ENCODE measurements around the gene WDR1.
A peak's percentile ranks its signal among the peaks of the same experiment; 100 is the strongest.

Gene WDR1

DNA sequence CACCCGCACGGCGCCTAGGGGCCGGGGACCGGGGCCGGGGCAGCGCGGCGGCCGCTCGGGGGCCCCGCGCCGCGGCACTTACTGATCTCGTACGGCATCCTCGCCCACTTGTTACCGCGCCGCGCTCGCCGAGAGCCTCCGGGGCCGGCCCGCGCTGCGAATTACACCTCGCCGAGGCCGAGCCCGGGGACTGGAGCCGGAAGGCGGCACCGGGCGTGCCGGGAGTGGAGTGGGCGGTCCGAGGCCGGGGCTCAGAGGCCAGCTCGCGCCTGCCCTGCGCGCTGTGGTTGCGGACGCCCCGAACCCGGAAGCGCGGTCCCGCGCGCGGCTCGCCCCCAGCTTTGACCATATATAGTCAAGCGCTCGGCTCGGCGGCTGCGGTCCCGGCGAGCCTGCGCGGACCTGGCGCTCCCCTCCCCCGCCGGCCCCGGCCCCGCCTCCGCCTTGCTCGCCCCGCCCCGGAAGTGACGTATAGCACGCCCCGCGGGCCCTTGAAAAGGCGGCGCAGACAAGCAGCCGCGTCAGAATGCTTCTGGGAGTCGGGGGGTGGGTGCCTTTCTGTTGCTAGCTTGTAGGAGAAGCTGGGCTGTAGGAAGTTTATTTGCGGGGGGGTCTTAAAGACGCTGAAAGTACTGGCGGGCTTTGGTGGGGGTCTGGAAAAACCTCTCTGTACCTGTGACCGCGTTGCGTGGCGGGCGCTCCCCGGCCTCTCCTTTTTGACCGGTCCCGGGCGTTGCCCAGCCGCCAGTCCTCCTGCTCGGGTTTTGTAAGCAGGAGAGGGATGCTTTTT, at the start of gene WDR1:
Gene WDR1, minus strand, starts transcription at position 231 of the 790 bp plus-strand sequence. Its CDS starts 133 bp downstream, at position 98.
- Histone ChIP-seq H3K27me3 (ENCODE audit: control insufficient read depth, insufficient read depth, low read length) (no peaks in the 10 kb centered on the region), H3K4me3 (ENCODE audit: low read length) (peak within 1 kb of the TSS; percentile 73), H3K9ac (ENCODE audit: low read length) (peak within 1 kb of the TSS; percentile 98), H3K36me3 (ENCODE audit: control insufficient read depth, insufficient read depth, low read length) (peaks cover 29% of the 10 kb centered on the region), H3K9me3 (ENCODE audit: control insufficient read depth, low read length) (no peaks in the 10 kb centered on the region), H3K4me1 (ENCODE audit: control insufficient read depth, insufficient read depth, low read length) (peaks cover 32% of the 10 kb centered on the region)

DNA sequence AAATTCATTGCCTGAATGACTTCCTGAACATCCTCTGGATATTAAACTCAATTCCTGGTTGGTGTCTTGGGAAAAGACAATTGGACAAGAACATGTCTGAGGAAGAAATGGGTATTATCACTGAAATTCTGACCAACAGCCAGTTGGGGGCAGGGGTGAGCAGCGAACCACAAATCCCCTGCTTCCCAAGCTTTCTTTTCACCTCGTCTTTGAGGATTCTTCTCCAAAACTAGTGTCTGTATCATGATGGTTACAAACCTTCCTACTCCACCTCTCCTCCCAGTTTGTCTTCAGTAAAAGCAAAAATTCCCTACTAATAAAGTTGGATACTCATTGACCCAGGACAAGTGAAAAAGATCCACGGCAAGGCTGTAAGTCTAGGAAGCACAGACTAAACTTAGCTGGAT, 48.3 kb upstream of the WDR1 start:
- Histone ChIP-seq H3K9me3 (ENCODE audit: control insufficient read depth, low read length) (no peaks in the 10 kb centered on the region), H3K27me3 (ENCODE audit: control insufficient read depth, insufficient read depth, low read length) (no peaks in the 10 kb centered on the region), H3K36me3 (ENCODE audit: control insufficient read depth, insufficient read depth, low read length) (no peaks in the 10 kb centered on the region), H3K4me1 (ENCODE audit: control insufficient read depth, insufficient read depth, low read length) (peaks cover 17% of the 10 kb centered on the region), H3K9ac (ENCODE audit: low read length) (no peak overlapping the region), H3K4me3 (ENCODE audit: low read length) (no peak overlapping the region)

DNA sequence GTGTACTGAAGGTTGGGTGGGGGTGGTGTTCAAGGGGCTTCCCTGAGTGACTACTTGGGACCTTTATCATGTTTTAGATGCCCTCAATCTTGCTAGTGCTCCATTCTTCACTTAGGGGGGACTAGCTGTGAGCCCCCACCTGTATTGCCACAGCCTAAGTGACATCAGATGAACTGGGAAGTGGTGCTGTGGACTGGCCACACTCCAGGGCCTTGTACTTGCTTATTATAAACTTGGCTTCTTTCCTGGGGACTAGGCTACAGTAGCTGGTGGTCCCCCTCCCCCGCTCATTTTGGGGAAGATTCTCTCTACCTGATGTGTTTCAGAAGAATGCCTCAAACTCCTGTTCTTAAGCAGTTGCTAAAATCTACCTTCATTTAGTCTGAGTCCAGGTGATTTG, 46.7 kb upstream of the WDR1 start:
- H3K4me3 ChIP-seq (ENCODE audit: low read length): no peak overlapping the region
- H3K27me3 ChIP-seq (ENCODE audit: control insufficient read depth, insufficient read depth, low read length): no peaks in the 10 kb centered on the region
- H3K9me3 ChIP-seq (ENCODE audit: control insufficient read depth, low read length): no peaks in the 10 kb centered on the region
- H3K9ac ChIP-seq (ENCODE audit: low read length): no peak overlapping the region
- H3K36me3 ChIP-seq (ENCODE audit: control insufficient read depth, insufficient read depth, low read length): no peaks in the 10 kb centered on the region
- peaks cover 20% of the 10 kb centered on the region for H3K4me1 ChIP-seq (ENCODE audit: control insufficient read depth, insufficient read depth, low read length)

DNA sequence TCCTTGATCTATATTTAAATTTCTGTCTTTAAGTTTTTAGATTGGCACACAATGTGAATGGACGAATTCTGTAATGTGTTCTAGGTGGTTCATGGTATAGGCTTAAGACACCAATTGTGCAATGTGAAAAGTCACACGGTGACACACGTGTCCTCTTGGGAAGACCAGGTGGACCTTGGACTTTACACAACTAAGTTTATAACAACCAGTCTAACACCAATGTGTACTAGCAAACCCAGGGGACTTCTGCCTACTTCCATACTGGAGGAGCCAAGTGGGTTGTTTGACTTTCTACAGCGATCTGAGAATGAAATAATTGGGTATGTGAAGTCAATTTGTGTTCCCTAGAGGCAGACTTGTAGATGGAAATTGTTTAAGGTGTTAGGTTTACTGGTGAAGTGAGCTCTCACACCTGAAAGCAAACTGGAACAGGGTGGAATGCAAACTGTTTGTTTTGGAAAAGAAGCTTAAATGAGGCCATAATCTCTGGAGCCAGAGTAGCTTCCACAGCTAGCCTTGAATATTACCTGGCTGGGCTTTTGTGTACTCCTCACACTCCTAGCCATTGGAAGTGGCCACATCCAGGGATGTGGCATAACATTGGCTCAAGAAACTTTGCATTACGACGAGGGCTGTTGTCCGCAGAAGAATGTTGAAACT, 45.9 kb upstream of the WDR1 start:
- Histone ChIP-seq H3K4me1 (ENCODE audit: control insufficient read depth, insufficient read depth, low read length) (peaks cover 20% of the 10 kb centered on the region), H3K9ac (ENCODE audit: low read length) (no peak overlapping the region), H3K4me3 (ENCODE audit: low read length) (no peak overlapping the region), H3K9me3 (ENCODE audit: control insufficient read depth, low read length) (no peaks in the 10 kb centered on the region), H3K27me3 (ENCODE audit: control insufficient read depth, insufficient read depth, low read length) (no peaks in the 10 kb centered on the region), H3K36me3 (ENCODE audit: control insufficient read depth, insufficient read depth, low read length) (no peaks in the 10 kb centered on the region)

- H3K4me1 ChIP-seq (ENCODE audit: control insufficient read depth, insufficient read depth, low read length): peaks cover 20% of the 10 kb centered on the region
- no peaks in the 10 kb centered on the region for H3K9me3 ChIP-seq (ENCODE audit: control insufficient read depth, low read length)
- no peak overlapping the region for H3K9ac ChIP-seq (ENCODE audit: low read length)
- H3K4me3 ChIP-seq (ENCODE audit: low read length): no peak overlapping the region
- no peaks in the 10 kb centered on the region for H3K27me3 ChIP-seq (ENCODE audit: control insufficient read depth, insufficient read depth, low read length)
- no peaks in the 10 kb centered on the region for H3K36me3 ChIP-seq (ENCODE audit: control insufficient read depth, insufficient read depth, low read length)
Measured at GRCh38 chr4:10161840-10162239, 45.2 kb upstream of the WDR1 start.

DNA sequence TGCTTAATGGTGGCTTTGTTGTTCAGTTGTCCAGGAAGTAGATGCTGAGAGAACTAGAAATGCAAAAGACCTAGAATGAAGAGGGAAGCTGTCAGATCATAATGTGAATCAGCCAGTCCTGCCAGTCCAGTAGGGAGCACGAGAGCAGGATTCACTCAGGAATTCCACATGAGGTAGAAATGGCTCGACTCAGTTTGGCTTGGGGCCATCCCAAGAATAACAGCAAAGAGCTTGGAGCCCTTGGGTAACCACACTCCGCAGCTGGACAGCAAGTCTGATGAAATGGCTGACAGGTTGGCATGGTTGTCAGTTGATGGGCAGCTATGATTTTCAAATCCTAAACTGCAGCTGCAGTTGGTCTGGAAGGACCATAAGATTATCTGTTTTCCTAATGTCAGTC, 44.5 kb upstream of the WDR1 start:
- H3K9me3 ChIP-seq (ENCODE audit: control insufficient read depth, low read length): no peaks in the 10 kb centered on the region
- no peak overlapping the region for H3K9ac ChIP-seq (ENCODE audit: low read length)
- H3K27me3 ChIP-seq (ENCODE audit: control insufficient read depth, insufficient read depth, low read length): no peaks in the 10 kb centered on the region
- H3K36me3 ChIP-seq (ENCODE audit: control insufficient read depth, insufficient read depth, low read length): no peaks in the 10 kb centered on the region
- H3K4me1 ChIP-seq (ENCODE audit: control insufficient read depth, insufficient read depth, low read length): peaks cover 20% of the 10 kb centered on the region
- no peak overlapping the region for H3K4me3 ChIP-seq (ENCODE audit: low read length)

GRCh38 chr4:10160281-10160856, 43.8 kb upstream of the WDR1 start:
- Histone ChIP-seq H3K36me3 (ENCODE audit: control insufficient read depth, insufficient read depth, low read length) (no peaks in the 10 kb centered on the region), H3K4me3 (ENCODE audit: low read length) (no peak overlapping the region), H3K9me3 (ENCODE audit: control insufficient read depth, low read length) (no peaks in the 10 kb centered on the region), H3K9ac (ENCODE audit: low read length) (no peak overlapping the region), H3K4me1 (ENCODE audit: control insufficient read depth, insufficient read depth, low read length) (peaks cover 20% of the 10 kb centered on the region), H3K27me3 (ENCODE audit: control insufficient read depth, insufficient read depth, low read length) (no peaks in the 10 kb centered on the region)

GRCh38 chr4:10159671-10160070, 43.1 kb upstream of the WDR1 start:
- Histone ChIP-seq H3K36me3 (ENCODE audit: control insufficient read depth, insufficient read depth, low read length) (no peaks in the 10 kb centered on the region), H3K4me1 (ENCODE audit: control insufficient read depth, insufficient read depth, low read length) (peaks cover 20% of the 10 kb centered on the region), H3K9ac (ENCODE audit: low read length) (no peak overlapping the region), H3K27me3 (ENCODE audit: control insufficient read depth, insufficient read depth, low read length) (no peaks in the 10 kb centered on the region), H3K4me3 (ENCODE audit: low read length) (no peak overlapping the region), H3K9me3 (ENCODE audit: control insufficient read depth, low read length) (no peaks in the 10 kb centered on the region)

- Histone ChIP-seq H3K4me1 (ENCODE audit: control insufficient read depth, insufficient read depth, low read length) (peaks cover 18% of the 10 kb centered on the region), H3K27me3 (ENCODE audit: control insufficient read depth, insufficient read depth, low read length) (no peaks in the 10 kb centered on the region), H3K4me3 (ENCODE audit: low read length) (no peak overlapping the region), H3K36me3 (ENCODE audit: control insufficient read depth, insufficient read depth, low read length) (no peaks in the 10 kb centered on the region), H3K9ac (ENCODE audit: low read length) (no peak overlapping the region), H3K9me3 (ENCODE audit: control insufficient read depth, low read length) (no peaks in the 10 kb centered on the region)
Measured at GRCh38 chr4:10158333-10158942, 41.8 kb upstream of the WDR1 start.

- H3K27me3 ChIP-seq (ENCODE audit: control insufficient read depth, insufficient read depth, low read length): no peaks in the 10 kb centered on the region
- no peak overlapping the region for H3K4me3 ChIP-seq (ENCODE audit: low read length)
- H3K36me3 ChIP-seq (ENCODE audit: control insufficient read depth, insufficient read depth, low read length): no peaks in the 10 kb centered on the region
- H3K9ac ChIP-seq (ENCODE audit: low read length): no peak overlapping the region
- no peaks in the 10 kb centered on the region for H3K9me3 ChIP-seq (ENCODE audit: control insufficient read depth, low read length)
- H3K4me1 ChIP-seq (ENCODE audit: control insufficient read depth, insufficient read depth, low read length): peaks cover 11% of the 10 kb centered on the region
Measured at GRCh38 chr4:10157478-10158332, 41.1 kb upstream of the WDR1 start.

DNA sequence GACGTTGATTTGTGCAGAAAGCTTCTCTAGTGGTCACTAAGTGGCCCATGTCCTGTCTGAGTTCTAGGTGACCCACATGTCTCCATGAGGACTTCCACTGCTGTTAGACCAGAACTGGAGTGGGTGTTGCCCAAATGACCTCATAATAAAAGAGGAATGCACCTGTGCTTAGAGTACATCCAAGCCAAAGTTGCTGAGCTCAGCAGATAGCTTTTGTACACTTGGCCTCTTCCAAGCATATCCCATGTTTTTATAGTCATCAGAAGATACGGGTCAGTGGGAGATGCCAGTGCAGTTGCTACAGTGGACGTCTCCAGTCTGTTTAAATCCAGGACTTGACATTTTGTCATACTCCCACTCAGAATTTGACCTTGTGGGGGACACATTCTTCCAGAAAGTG, 37.6 kb upstream of the WDR1 start:
- Histone ChIP-seq H3K9ac (ENCODE audit: low read length) (no peak overlapping the region), H3K4me1 (ENCODE audit: control insufficient read depth, insufficient read depth, low read length) (peaks cover 3% of the 10 kb centered on the region), H3K9me3 (ENCODE audit: control insufficient read depth, low read length) (no peaks in the 10 kb centered on the region), H3K4me3 (ENCODE audit: low read length) (no peak overlapping the region), H3K36me3 (ENCODE audit: control insufficient read depth, insufficient read depth, low read length) (no peaks in the 10 kb centered on the region), H3K27me3 (ENCODE audit: control insufficient read depth, insufficient read depth, low read length) (no peaks in the 10 kb centered on the region)

Data from mucosa of stomach (tissue), 1 donor.